NCI-H146 (cell line): ENCODE measurements around the gene RHOG.
"Not testable (repeated sequence)": the region's sequence is repeated elsewhere in the genome, so short reads cannot be mapped to it uniquely, and the experiment has no call there.

ENCODE experiments used
- DNase-seq: peaks from one replicate; lab custom pipeline; 2025; lab: John Stamatoyannopoulos, UW

Gene RHOG

DNA sequence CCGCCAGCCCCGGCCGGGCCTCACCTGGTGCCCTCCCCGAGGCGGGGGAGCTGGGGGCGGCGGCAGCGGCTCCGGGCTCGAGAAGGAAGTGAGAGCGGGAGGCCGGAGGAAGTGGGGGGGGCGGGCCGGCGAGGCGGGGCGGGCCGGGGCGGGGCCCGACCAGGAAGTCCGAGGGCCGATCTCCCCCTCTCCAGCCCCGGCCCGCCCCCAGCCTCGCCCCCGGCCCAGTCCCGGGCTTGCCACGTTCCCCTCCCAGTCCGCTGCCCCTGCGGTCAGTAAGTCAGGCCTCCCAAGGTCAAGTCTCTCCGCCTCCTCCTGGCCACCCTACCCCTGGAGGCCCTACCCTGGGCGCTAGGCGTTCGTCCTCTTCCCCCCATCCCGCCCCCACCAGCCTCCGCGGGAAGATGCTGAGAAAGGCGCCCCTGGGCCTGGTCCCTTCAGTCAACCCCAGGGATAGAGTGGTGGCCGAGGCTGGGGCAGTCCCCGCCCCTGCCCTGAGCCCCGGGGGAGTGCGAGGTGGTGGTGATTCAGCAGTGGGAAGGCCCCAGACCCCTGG lies at the start of gene RHOG:
TSS of gene RHOG (minus strand) at position 90 of the 556 bp plus-strand sequence. CDS start 12,821 bp downstream, outside the sequence.
- peak; percentile 89 for DNase-seq

GRCh38 chr11:3890014-3890413 lies 49.3 kb upstream of the RHOG start:
- no peak for DNase-seq

GRCh38 chr11:3888876-3889275 lies 48.1 kb upstream of the RHOG start:
- DNase-seq: no peak

GRCh38 chr11:3886985-3887384 lies 46.2 kb upstream of the RHOG start:
- no peak for DNase-seq

DNA sequence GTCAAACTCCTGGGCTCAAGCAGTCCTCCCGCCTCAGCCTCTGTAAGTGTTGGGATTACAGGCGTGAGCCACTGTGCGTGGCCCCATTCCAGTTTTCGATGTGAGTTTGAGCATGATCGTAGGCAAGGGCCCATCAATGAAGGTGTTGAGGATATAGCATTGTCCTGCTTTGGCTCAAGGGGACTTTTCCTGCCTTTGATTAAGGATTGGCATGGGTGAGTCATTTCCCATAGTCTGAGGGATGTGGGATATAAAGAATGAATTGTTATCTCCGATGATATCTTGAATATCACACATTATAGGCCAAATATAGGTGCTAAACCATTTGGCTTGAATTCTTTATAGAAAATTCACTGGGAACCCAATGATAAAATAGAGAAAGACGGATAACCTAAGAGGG lies 45.1 kb upstream of the RHOG start:
- DNase-seq: no peak

DNA sequence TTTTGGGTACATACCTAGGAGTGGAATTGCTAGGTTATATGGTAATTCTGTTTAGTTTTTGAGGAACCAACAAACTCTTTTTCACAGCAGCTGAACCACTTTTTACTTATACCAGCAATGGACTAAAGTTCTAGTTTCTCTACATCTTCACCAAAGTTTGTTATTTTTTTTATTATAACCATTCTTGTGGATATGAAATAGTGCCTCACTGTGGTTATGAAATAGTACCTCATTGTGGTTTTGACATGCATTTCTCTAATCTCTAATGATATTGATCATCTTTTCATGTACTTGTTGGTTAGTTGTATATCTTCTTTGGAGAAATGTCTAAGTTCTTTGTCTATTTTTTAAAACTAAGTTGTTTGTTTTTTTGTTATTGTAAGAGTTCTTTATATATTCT lies 41.9 kb upstream of the RHOG start:
- no peak for DNase-seq

- no peak for DNase-seq
Observed at GRCh38 chr11:3880724-3881123, 40.0 kb upstream of the RHOG start.

GRCh38 chr11:3879967-3880542 lies 39.3 kb upstream of the RHOG start:
- no peak for DNase-seq

DNA sequence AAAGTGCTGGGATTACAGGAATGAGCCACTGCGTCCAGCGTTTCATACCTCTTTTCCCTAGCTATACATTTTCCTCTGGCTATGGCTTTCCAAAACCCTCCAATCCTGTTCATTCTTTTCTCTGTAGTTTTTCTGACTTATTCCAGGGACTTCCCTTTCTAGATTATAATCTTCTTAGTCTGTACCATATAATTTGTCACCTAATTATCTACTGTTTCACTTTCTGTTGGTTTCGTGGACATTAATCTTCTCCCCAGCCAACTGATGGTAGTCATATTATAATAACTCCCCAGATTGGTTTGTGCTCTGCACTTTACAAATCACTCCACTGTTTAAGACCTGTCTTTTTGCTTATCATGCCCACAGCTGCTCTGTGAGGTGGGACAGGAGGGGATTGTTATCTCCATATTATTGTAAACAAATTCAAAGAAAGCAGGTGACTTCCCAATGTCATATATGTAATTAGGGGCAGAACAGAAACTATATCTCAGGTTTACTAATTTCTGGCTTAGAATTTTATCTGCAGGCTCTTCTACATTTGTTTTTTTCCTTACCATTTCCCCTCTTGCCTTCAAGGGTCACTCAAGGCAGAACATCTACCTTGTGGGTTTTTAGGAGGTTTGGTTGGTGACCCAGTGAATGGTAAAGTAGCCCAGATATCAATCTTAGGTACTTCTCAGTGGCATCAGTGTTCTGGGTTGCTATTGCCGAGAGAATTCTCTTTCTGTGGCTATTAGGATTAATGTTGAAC lies 38.6 kb upstream of the RHOG start:
- no peak for DNase-seq

DNA sequence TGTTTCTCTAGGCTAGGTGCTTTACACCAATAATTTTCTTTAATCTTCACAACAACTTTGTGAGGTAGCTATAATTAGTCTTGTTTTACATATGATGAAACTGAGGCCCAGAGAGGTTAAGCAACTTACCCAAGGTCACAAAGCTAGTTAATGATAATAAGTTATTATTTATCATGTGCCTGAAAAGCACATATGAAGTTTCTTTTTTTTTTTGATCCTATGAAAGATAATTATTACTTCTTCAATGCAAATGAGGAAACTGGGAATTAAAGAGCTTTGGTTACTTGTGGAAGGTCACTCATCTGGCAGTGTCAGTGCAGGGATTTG lies 37.5 kb upstream of the RHOG start:
- DNase-seq: no peak

GRCh38 chr11:3877364-3878257 lies 36.9 kb upstream of the RHOG start:
- no peak for DNase-seq

GRCh38 chr11:3876613-3877012 lies 35.9 kb upstream of the RHOG start:
- DNase-seq: no peak

DNA sequence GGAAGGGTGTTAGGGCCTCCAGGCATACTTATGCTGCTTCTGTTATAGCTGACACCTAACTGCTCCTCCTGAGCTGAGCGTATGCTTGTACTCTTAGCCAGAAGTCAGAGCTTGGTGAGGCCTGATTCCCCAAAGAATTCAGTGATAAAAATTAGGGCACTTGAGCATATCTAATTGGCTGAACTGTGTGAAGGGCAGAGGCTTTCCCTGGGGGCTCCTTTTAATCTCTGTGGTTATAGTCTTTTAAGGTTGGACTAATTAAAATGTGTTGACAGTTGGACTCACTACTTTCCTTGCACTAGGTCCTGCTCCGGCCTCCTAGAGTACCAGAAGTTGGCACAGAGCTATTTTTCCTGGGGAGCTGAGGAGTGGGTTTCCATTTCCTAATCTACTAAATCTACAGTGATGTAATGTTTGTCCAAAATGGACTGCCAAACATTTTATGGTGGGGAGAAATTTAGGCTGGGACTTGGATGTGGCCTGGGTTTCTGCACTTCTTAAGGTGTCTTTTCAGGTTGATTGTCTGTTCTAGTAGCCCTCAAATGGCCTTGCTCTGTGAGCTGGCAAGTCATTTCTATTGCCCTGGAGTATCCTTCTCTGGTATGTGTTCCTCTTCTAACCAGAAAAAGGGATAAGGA lies 33.1 kb upstream of the RHOG start:
- no peak for DNase-seq

DNA sequence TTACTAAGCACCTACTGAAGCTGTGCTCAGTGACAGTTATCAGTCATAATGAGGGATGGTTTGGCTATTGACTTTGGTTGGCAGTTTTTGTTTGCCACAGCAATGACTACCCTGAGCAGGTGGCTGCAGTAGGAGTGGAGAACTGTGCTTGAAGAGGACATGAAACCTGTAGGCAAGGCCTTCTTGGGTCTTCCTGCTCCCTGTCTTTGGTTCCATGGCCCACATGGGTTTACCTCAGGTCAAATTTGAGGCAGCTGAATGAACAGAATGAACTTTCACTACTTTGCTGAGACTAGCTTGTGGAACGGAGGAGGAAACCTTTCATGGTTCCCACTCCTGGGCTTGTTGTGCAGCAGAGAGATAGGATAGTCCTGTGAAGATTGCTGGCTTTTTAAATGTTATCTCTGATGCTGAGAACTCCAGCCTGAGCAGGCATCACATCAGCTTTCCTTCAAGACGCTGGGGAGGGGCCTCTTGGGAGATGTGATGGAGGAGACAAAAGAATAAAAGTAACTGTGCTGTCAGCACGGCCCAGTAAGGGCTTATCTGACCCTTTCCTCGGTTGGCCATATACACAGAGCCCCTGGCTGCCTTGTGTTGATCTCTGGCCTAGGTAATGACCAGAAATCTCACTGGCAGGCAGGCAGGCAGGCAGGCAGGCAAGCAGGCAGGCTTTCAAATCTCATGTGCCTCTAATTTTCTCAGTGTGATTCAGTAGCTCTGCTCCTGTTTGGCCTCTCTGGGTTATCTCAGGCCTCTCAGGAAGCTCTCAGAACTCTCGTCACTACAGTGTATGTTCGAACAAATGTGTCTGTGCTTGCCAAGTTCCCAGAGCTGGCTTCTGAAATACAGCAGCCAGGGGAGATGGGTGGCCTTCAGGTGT lies 26.7 kb upstream of the RHOG start:
- no peak for DNase-seq

DNA sequence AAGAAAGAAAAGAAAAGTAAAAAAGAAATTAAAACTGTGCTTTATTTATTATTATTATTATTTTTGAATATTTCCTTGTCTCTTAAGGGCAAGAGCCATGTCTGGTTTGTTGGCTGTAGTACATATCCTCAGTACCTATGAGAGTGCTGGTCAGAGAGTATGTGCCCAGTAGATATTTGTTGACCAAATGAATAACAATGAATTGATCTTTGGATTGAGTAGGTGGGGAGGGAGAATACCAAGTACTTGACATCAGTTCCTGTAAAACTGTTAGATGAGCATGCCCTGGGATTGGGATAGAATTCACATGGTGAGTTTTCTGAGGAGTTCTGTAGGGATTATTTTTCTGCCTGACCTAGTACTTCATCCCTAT lies 26.1 kb upstream of the RHOG start:
- DNase-seq: no peak

- no peak for DNase-seq
Observed at GRCh38 chr11:3866206-3866605, 25.4 kb upstream of the RHOG start.

- DNase-seq: no peak
Observed at GRCh38 chr11:3865388-3866193, 24.8 kb upstream of the RHOG start.

DNA sequence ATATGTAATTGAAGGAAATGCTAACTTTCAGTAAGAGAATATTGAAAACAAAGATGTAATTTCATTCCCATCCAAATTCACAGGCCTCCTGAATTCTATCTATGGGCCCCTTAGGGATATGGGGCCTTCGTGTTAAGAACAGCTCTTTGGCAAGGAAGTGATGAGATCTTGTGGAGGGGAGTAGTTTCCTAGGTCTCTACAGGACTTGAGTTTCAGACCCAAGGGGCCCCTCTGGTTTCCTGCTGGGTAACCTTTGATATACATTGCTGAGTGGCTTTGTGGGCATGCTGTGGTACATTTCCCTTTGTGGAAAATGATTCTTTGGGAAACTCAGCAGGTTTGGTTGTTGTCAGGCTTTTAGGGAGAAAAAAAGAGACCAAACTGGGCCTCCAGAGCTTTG lies 20.9 kb upstream of the RHOG start:
- DNase-seq: no peak

- not testable (repeated sequence) for DNase-seq
Observed at GRCh38 chr11:3860898-3861393, 20.2 kb upstream of the RHOG start.

DNA sequence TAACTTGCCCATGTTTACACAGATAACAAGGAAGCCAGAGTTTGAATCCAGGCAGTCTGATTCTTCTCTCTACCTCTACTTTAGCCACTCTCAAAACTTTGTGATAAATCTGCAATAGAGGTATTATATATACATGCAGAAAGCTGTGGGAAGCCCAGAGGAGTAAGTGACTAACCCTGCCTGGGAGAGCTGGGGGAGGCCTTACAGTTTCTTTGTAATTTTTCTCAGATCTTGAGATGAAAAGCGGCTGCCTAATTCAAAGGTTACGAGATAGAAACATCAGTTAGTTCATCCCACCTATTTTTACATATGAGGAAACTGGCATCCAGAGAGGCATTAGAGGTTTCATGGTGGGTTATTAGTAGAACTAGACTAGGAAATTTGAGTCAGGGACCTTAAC lies 19.6 kb upstream of the RHOG start:
- no peak for DNase-seq
